Left hindlimb (tissue), 1 donor: ENCODE data around the gene PIK3CA.
A peak's percentile ranks its signal among the peaks of the same experiment; 100 is the strongest.

Experiments
- DNase-seq: peaks from one replicate; pipeline ENCODE4 v3.0.0-alpha.2; 2018

PIK3CA gene

GRCh38 chr3:179158336-179159039, 10.3 kb downstream of the PIK3CA start:
- no peak for DNase-seq

GRCh38 chr3:179163503-179163902, 15.3 kb downstream of the PIK3CA start:
- no peak for DNase-seq

GRCh38 chr3:179164857-179165256, 16.7 kb downstream of the PIK3CA start:
- DNase-seq: no peak

- no peak for DNase-seq
These were observed 18.5 kb downstream of the PIK3CA start for GRCh38 chr3:179166561-179167201.

- DNase-seq: no peak
These were observed 20.8 kb downstream of the PIK3CA start for GRCh38 chr3:179168918-179169317.

- DNase-seq: no peak
These were observed 24.4 kb downstream of the PIK3CA start for GRCh38 chr3:179172546-179172945.

- no peak for DNase-seq
These were observed 26.2 kb downstream of the PIK3CA start for GRCh38 chr3:179174316-179174715.

GRCh38 chr3:179174898-179175297, 26.7 kb downstream of the PIK3CA start:
- no peak for DNase-seq

GRCh38 chr3:179175358-179175757, 27.2 kb downstream of the PIK3CA start:
- no peak for DNase-seq

- no peak for DNase-seq
These were observed 29.5 kb downstream of the PIK3CA start for GRCh38 chr3:179177611-179178010.

- DNase-seq: no peak
These were observed 31.1 kb downstream of the PIK3CA start for GRCh38 chr3:179179256-179179655.

- no peak for DNase-seq
These were observed 32.0 kb downstream of the PIK3CA start for GRCh38 chr3:179179979-179180759.

- DNase-seq: no peak
These were observed 32.9 kb downstream of the PIK3CA start for GRCh38 chr3:179181021-179181472.

GRCh38 chr3:179181993-179182551, 33.9 kb downstream of the PIK3CA start:
- no peak for DNase-seq

GRCh38 chr3:179182902-179183301, 34.7 kb downstream of the PIK3CA start:
- DNase-seq: no peak

GRCh38 chr3:179184826-179185225, 36.7 kb downstream of the PIK3CA start:
- DNase-seq: no peak

GRCh38 chr3:179186426-179186825, 38.3 kb downstream of the PIK3CA start:
- no peak for DNase-seq

GRCh38 chr3:179189759-179190158, 41.6 kb downstream of the PIK3CA start:
- peak; percentile 34 for DNase-seq

- DNase-seq: no peak
These were observed 42.4 kb downstream of the PIK3CA start for GRCh38 chr3:179190581-179190980.

GRCh38 chr3:179192542-179192941, 44.4 kb downstream of the PIK3CA start:
- DNase-seq: no peak

- DNase-seq: no peak
These were observed 46.8 kb downstream of the PIK3CA start for GRCh38 chr3:179194931-179195330.

GRCh38 chr3:179196098-179196497, 47.9 kb downstream of the PIK3CA start:
- no peak for DNase-seq

- no peak for DNase-seq
These were observed 48.5 kb downstream of the PIK3CA start for GRCh38 chr3:179196700-179197099.
